Keratinocyte (primary cell): ENCODE data around the gene COG5.

ENCODE experiments used
- EZH2 ChIP-seq: IDR thresholded peaks from one replicate; pipeline ENCODE4 v1.6.1; 2012; ENCODE audit warnings: inconsistent platforms, mild to moderate bottlenecking, low read length, moderate library complexity
- TF ChIP-seq, protein P1 (sequence below), 3 experiments: IDR thresholded peaks in 1 of 3; conservative IDR thresholded peaks in 1 of 3; optimal IDR thresholded peaks in 1 of 3; 2 replicates in 2 of 3; 3 replicates in 1 of 3; pipeline versions ENCODE3 to v1.5.1; 2011; ENCODE audit warnings: low read length in 3 of 3, mild to moderate bottlenecking in 3 of 3, moderate library complexity in 2 of 3, control low read depth in 1 of 3, inconsistent platforms in 1 of 3; ENCODE audit not compliant: insufficient read depth in 2 of 3; ENCODE audit errors: extremely low read depth in 1 of 3

DNA sequence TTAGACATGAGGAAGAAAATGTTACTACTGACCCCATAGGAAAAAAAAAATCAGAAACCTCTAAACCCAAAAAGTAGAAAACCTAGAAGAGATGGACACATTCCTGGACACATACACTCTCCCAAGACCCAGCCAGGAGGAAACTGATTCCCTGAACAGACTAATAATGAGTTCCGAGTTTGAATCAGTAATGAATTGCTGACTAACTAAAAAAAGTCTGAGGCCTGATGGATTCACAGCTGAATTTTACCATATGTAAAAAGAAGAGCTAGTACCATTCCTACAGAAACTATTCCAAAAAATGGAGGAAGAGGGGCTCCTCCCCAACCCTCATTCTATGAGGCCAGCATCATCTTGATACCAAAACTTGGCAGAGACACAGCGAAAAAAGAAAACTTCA lies 319.1 kb downstream of the COG5 start:
- TF ChIP-seq, protein P1, sequence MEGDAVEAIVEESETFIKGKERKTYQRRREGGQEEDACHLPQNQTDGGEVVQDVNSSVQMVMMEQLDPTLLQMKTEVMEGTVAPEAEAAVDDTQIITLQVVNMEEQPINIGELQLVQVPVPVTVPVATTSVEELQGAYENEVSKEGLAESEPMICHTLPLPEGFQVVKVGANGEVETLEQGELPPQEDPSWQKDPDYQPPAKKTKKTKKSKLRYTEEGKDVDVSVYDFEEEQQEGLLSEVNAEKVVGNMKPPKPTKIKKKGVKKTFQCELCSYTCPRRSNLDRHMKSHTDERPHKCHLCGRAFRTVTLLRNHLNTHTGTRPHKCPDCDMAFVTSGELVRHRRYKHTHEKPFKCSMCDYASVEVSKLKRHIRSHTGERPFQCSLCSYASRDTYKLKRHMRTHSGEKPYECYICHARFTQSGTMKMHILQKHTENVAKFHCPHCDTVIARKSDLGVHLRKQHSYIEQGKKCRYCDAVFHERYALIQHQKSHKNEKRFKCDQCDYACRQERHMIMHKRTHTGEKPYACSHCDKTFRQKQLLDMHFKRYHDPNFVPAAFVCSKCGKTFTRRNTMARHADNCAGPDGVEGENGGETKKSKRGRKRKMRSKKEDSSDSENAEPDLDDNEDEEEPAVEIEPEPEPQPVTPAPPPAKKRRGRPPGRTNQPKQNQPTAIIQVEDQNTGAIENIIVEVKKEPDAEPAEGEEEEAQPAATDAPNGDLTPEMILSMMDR (optimal IDR thresholded peaks at IDR 0.05 in 1 of 3, IDR thresholded peaks at IDR 0.05 in 1 of 3, conservative IDR thresholded peaks at IDR 0.05 in 1 of 3; ENCODE audit: extremely low read depth in 1 of 3, insufficient read depth in 2 of 3, low read length in 3 of 3) = no peak
- no peak for TF ChIP-seq EZH2
